HAP-1 (cell line): Measurements from ENCODE around the gene ATP6V0A1.
A peak's percentile ranks its signal among the peaks of the same experiment; 100 is the strongest.
"Not testable (repeated sequence)": the region's sequence is repeated elsewhere in the genome, so short reads cannot be mapped to it uniquely, and the experiment has no call there.

Source experiments
- DNase-seq, 2 experiments: peaks; one replicate each; pipeline ENCODE4 v3.0.0-alpha.2; 2016 to 2020; ENCODE audit warnings: low spot score in 2 of 2
- H3K27me3 ChIP-seq: fragments of 250-450 bp; sonication (Bioruptor Pico); 2 replicates; pipeline ENCODE4 v1.5.1; 2020; ENCODE audit warnings: low read depth, mild to moderate bottlenecking, moderate library complexity
- H3K36me3 ChIP-seq: fragments of 250-450 bp; sonication (Bioruptor Pico); replicated peaks from 2 replicates; pipeline ENCODE4 v1.5.1; 2020; ENCODE audit warnings: mild to moderate bottlenecking
- H3K4me1 ChIP-seq: fragments of 250-450 bp; sonication (Bioruptor Pico); 2 replicates; pipeline ENCODE4 v1.5.1; 2020; ENCODE audit warnings: mild to moderate bottlenecking
- H3K4me3 ChIP-seq: fragments of 250-450 bp; sonication (Bioruptor Pico); 2 replicates; pipeline ENCODE4 v1.5.1; 2020; ENCODE audit warnings: mild to moderate bottlenecking, moderate library complexity
- H3K9me3 ChIP-seq: fragments of 250-450 bp; sonication (Bioruptor Pico); 2 replicates; pipeline ENCODE4 v1.5.1; 2020; ENCODE audit warnings: mild to moderate bottlenecking, moderate library complexity
- in situ Hi-C: fragments of 300-500 bp; cut with MboI; formaldehyde crosslinking; loops from 3 replicates; pipeline ENCODE4 v1.14.3; 2020; ENCODE audit warnings: low sequenced_read_pairs, inconsistent platforms, mixed read lengths

The ATP6V0A1 gene

GRCh38 chr17:42553161-42553818 lies 94.6 kb downstream of the ATP6V0A1 start:
- Histone ChIP-seq H3K9me3 (no peaks in the 10 kb centered on the region), H3K4me1 (peaks cover 6% of the 10 kb centered on the region), H3K27me3 (no peaks in the 10 kb centered on the region), H3K36me3 (no peaks in the 10 kb centered on the region; the same call in 1 of the 2 replicates), H3K4me3 (peak overlapping the region; percentile 80)
- peak; percentile 40 to 75 for DNase-seq
- in situ Hi-C loops, result no loop called here

GRCh38 chr17:42553866-42554249 lies 95.2 kb downstream of the ATP6V0A1 start:
- no peak for DNase-seq
- Histone ChIP-seq H3K9me3 (no peaks in the 10 kb centered on the region), H3K4me3 (peak overlapping the region; percentile 80), H3K4me1 (peaks cover 6% of the 10 kb centered on the region), H3K27me3 (no peaks in the 10 kb centered on the region), H3K36me3 (no peaks in the 10 kb centered on the region; the same call in 1 of the 2 replicates)
- in situ Hi-C loops, result no loop called here

GRCh38 chr17:42554250-42555121 lies 95.8 kb downstream of the ATP6V0A1 start:
- Histone ChIP-seq H3K9me3 (no peaks in the 10 kb centered on the region), H3K4me1 (peaks cover 6% of the 10 kb centered on the region), H3K4me3 (peak overlapping the region; percentile 80), H3K36me3 (no peaks in the 10 kb centered on the region; the same call in 1 of the 2 replicates), H3K27me3 (no peaks in the 10 kb centered on the region)
- peak; percentile 69 to 93 for DNase-seq
- in situ Hi-C loops, result no loop called here

GRCh38 chr17:42555122-42555622 lies 96.5 kb downstream of the ATP6V0A1 start:
- no peak for DNase-seq
- H3K4me3 ChIP-seq, result peak overlapping the region; percentile 80
- no peaks in the 10 kb centered on the region for H3K9me3 ChIP-seq
- peaks cover 6% of the 10 kb centered on the region for H3K4me1 ChIP-seq
- in situ Hi-C loops, result no loop called here
- H3K27me3 ChIP-seq, result no peaks in the 10 kb centered on the region
- H3K36me3 ChIP-seq, result no peaks in the 10 kb centered on the region; the same call in 1 of the 2 replicates

- H3K4me3 ChIP-seq, H3K36me3 ChIP-seq, in situ Hi-C loops, H3K9me3 ChIP-seq, H3K27me3 ChIP-seq, H3K4me1 ChIP-seq: not testable (repeated sequence)
- DNase-seq, result peak in 1 of 2 experiments; percentile 62
Measured at GRCh38 chr17:42555961-42556617, 97.4 kb downstream of the ATP6V0A1 start.

- H3K4me1 ChIP-seq, result peaks cover 16% of the 10 kb centered on the region
- peaks cover 7% of the 10 kb centered on the region; the same call in 1 of the 2 replicates for H3K36me3 ChIP-seq
- DNase-seq, result no peak
- no peaks in the 10 kb centered on the region for H3K27me3 ChIP-seq
- in situ Hi-C loops, result no loop called here
- H3K9me3 ChIP-seq, result no peaks in the 10 kb centered on the region
- H3K4me3 ChIP-seq, result no peak overlapping the region
Measured at GRCh38 chr17:42559075-42559474, 100.4 kb downstream of the ATP6V0A1 start.

- no peak overlapping the region for H3K4me3 ChIP-seq
- DNase-seq, result no peak
- H3K27me3 ChIP-seq, result no peaks in the 10 kb centered on the region
- in situ Hi-C loops, result no loop called here
- H3K9me3 ChIP-seq, result no peaks in the 10 kb centered on the region
- H3K4me1 ChIP-seq, result peaks cover 13% of the 10 kb centered on the region
- peaks cover 18% of the 10 kb centered on the region for H3K36me3 ChIP-seq
Measured at GRCh38 chr17:42560246-42560645, 101.6 kb downstream of the ATP6V0A1 start.

- peak within 1 kb of the TSS; percentile 94 for H3K4me3 ChIP-seq
- H3K9me3 ChIP-seq, result no peaks in the 10 kb centered on the region
- H3K27me3 ChIP-seq, result no peaks in the 10 kb centered on the region
- DNase-seq, result peak; percentile 90 to 99
- in situ Hi-C loops, result no loop called here
- peaks cover 18% of the 10 kb centered on the region for H3K4me1 ChIP-seq
- peaks cover 32% of the 10 kb centered on the region for H3K36me3 ChIP-seq
Measured at GRCh38 chr17:42561897-42562387, 103.3 kb downstream of the ATP6V0A1 start, which contains the start of gene COASY. Gene COASY, plus strand, starts transcription at chr17:42562148. Its CDS starts 475 bp downstream, at chr17:42562623.

- Histone ChIP-seq H3K9me3 (no peaks in the 10 kb centered on the region), H3K4me3 (peak overlapping the region; percentile 94), H3K27me3 (no peaks in the 10 kb centered on the region), H3K4me1 (peaks cover 18% of the 10 kb centered on the region), H3K36me3 (peaks cover 36% of the 10 kb centered on the region)
- no peak for DNase-seq
- in situ Hi-C loops, result no loop called here
Measured at GRCh38 chr17:42562388-42563142, 103.9 kb downstream of the ATP6V0A1 start.

GRCh38 chr17:42563143-42563509 lies 104.4 kb downstream of the ATP6V0A1 start:
- peaks cover 22% of the 10 kb centered on the region for H3K4me1 ChIP-seq
- peaks cover 38% of the 10 kb centered on the region for H3K36me3 ChIP-seq
- no peaks in the 10 kb centered on the region for H3K27me3 ChIP-seq
- H3K4me3 ChIP-seq, result peak overlapping the region; percentile 94
- in situ Hi-C loops, result no loop called here
- no peaks in the 10 kb centered on the region for H3K9me3 ChIP-seq
- DNase-seq, result no peak

- H3K9me3 ChIP-seq, result no peaks in the 10 kb centered on the region
- peaks cover 40% of the 10 kb centered on the region for H3K36me3 ChIP-seq
- in situ Hi-C loops, result no loop called here
- DNase-seq, result no peak
- H3K4me1 ChIP-seq, result peaks cover 22% of the 10 kb centered on the region
- peak overlapping the region; percentile 94 for H3K4me3 ChIP-seq
- no peaks in the 10 kb centered on the region for H3K27me3 ChIP-seq
Measured at GRCh38 chr17:42563543-42563942, 104.9 kb downstream of the ATP6V0A1 start.

GRCh38 chr17:42563950-42564349 lies 105.3 kb downstream of the ATP6V0A1 start:
- in situ Hi-C loops, result no loop called here

More at GRCh38 chr17:42563950-42564349, 105.3 kb downstream of the ATP6V0A1 start:
- no peaks in the 10 kb centered on the region for H3K27me3 ChIP-seq
- H3K9me3 ChIP-seq, result no peaks in the 10 kb centered on the region
- H3K4me3 ChIP-seq, result no peak overlapping the region; the same call in 1 of the 2 replicates
- no peak for DNase-seq
- H3K36me3 ChIP-seq, result peaks cover 45% of the 10 kb centered on the region
- H3K4me1 ChIP-seq, result peaks cover 22% of the 10 kb centered on the region
